ENCODE results near the gene GDI2.
A peak's percentile ranks its signal among the peaks of the same experiment; 100 is the strongest.
"Not testable (repeated sequence)": the region's sequence is repeated elsewhere in the genome, so short reads cannot be mapped to it uniquely, and the experiment has no call there.

Gene GDI2

DNA sequence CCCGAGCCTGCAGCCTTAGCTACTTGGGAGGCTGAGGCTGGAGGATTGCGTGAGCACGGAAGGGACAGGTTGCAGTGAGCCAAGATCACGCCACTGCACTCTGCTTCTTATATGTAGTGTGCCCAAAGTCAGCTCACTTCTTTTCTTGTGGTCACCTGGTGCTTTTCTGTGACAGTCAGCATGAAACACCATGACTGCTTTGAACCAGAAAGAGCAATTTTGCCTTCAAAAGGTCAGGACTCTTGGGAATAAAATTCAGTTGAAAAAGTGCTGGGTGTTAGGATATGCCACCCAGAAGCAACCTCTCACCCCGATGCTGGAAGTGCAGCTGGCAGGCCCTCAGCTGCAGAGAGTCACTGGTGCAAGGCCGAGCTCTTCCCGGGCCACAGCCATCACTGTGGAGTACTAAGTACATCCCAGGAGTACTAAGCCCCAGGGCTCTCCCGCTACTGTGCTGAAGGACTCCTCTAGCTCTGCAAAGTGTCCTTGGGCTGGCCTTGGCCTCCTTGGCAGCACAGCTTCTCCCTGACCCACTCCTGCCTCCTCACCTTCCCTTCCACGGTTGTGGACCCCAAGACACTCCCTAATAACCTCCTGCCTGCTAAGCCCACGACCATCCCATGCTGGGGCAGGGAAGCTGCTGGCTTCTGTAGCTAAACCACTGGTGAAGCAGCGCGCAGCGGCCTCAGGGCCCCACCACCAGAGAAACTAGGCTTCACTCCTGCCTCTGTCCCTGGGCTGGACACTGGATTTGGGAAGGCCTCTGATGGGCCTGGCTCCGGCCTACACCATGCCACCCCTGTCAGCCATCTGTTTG lies 17.6 kb upstream of the GDI2 start:
- no peak overlapping the region for H3K4me3 ChIP-seq (ENCODE audit: low read depth, low read length)
- DNase-seq (ENCODE audit: low read depth): no peak

DNA sequence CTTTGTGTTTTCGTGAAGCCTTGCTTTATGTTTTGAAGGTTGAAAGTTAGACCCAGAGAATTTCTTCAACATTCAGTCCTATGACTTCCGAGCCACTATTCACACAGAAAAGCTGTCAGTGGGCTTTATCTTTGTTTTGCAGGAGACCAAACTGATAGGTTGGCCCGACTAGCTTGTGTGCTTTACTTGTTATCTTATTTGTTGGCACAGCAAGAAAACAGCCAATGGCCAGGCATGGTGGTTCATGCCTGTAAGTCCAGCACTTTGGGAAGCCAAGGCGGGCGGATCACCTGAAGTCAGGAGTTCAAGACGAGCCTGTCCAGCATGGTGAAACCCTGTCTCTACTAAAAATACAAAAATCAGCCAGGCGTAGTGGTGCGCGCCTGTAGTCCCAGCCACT lies 16.0 kb upstream of the GDI2 start:
- DNase-seq (ENCODE audit: low read depth): no peak
- no peak overlapping the region for H3K4me3 ChIP-seq (ENCODE audit: low read depth, low read length)

DNA sequence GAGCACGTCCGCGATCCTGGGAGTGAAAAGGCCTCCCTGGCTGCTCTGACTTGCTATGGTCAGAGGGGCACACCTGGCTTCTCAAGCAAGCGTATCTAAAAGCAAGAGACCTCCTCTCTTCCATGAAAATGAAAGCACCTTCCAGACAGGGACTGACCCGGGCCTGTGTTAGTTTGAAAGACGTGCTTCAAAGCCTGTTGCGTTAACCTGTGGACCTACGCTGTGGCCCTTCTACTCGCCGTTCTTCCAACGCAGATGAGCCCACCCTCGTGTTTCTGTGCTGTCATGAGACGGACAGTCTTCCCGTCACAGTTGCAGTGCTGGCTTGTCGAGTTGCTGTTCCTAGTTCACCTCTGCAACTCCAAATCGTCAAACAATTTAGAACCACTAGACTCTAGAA lies 15.5 kb upstream of the GDI2 start:
- DNase-seq (ENCODE audit: low read depth): no peak

DNA sequence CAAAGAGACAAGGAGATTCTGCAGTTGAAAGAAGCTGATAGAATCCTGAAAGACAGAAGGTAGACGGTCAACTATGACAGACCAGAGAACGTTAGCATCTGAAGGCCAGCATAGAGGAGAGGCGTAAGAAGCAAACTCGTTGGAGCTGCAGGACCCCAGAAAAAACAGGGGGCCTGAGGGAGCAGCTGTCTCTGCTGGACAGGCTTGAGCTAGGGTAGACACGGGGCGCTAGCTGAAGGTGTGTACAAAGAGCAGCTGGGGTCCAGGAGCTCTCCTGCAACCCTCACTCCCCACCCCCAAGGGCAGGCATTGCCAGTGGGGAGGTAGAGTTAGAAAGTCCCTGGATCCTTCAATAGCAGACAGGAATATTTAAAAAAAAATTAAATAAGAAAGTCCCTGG lies 14.6 kb upstream of the GDI2 start:
- DNase-seq (ENCODE audit: low read depth): no peak
- H3K4me3 ChIP-seq (ENCODE audit: low read depth, low read length): no peak overlapping the region

More for the DNA sequence above, 15.5 kb upstream of the GDI2 start:
- no peak overlapping the region for H3K4me3 ChIP-seq (ENCODE audit: low read depth, low read length)

DNA sequence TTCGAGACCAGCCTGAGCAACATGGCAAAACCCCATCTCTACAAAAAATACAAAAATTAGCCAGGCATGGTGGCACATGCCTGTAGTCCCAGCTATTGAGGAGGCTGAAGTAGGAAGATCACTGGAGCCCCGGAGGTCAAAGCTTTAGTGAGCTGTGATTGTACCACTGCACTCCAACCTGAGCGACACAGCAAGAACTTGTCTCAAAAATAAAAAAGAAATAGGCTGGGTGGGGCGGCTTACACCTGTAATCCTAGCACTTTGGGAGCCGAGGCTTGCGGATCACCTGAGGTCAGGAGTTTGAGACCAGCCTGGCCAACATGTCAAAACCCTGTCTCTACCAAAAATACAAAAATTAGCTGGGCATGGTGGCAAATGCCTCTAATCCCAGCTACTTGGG lies 13.3 kb upstream of the GDI2 start:
- not testable (repeated sequence) for H3K4me3 ChIP-seq (ENCODE audit: low read depth, low read length); DNase-seq (ENCODE audit: low read depth)

DNA sequence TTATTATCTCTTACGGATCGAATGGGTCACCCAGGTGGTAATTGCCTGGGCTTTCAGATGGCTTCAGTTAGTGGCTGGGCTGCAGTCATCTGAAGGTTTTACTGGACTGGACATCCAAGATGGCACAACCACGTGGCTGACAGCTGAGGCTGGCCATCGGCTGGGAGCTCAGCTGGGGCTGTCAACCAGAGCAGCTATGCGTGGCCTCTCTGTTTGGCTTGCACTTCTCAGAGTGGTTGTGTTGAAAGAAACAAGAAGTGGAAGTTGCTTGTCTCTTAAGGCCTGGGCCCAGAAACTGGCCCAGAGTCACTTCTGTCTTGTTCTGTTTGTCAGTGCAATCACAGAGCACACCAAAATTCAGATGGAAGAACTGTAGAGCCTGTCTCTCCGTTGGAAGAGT lies 5.7 kb upstream of the GDI2 start:
- no peak for DNase-seq (ENCODE audit: low read depth)
- no peak overlapping the region for H3K4me3 ChIP-seq (ENCODE audit: low read depth, low read length)

DNA sequence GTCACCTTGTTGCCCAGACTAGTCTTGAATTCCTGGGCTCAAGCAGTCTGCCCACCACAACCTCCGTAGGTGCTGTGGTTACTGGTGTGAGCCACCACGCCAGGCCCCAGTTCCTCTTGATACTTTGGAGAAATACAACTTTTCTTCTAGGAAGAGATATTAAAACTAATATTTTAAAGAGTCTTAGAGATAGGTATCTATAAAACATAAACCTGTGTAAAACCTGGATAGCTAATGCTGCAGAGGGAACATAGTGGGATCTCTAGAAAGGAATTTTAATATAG lies 4.8 kb upstream of the GDI2 start:
- DNase-seq (ENCODE audit: low read depth): no peak
- no peak overlapping the region for H3K4me3 ChIP-seq (ENCODE audit: low read depth, low read length)

DNA sequence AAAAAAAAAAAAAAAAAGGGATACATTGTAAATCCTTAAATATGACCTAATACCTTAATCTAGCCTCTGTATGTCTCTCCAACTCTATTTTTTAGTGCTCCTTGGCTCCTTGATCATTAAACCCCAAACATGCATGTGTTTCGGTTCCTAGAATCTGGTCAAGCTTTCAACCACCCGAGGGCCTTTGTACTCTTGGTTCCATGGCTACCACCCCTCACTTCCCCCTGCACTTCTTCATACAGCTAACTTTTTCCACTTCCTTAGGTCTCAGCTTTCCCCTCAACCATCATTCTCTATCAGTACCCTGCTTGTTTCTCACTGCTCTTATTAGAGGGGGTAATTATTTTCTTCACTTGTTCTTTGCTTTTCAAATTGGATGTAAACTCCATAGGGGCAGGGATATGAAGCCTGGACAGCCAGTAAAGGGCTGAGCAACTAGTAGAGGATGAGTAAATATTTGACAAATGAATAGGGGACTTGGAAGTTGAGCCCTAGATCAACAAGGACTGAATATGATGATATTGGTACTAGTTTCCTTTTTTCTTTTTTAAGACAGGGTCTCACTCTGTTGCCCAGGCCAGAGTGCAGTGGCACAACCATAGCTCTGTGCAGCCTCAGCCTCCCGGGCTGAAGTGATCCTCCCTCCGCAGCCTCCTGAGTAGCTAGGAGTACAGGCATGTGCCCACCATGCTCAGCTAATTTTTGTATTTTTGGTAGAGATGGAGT lies 4.3 kb upstream of the GDI2 start:
- no peak for DNase-seq (ENCODE audit: low read depth)
- H3K4me3 ChIP-seq (ENCODE audit: low read depth, low read length): no peak overlapping the region

DNA sequence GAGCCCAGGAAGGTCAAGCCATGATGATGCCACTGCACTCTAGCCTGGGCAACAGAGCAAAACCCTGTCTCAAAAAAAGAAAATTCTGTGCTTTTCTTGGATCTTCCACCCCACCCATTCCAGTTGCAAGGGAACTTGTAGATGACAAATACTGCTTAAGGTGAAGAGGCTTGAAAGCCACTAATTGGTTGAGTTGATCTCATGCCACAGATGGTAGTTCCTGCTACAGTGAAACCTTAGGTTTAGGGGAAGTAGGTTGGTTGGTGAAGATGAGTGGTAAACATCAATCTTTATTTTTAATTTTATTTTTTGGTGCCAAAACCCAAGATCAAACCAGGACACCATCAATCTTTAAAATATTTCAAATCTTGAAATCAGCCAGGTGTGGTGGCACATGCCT lies 2.9 kb upstream of the GDI2 start:
- DNase-seq (ENCODE audit: low read depth): no peak
- no peak overlapping the region for H3K4me3 ChIP-seq (ENCODE audit: low read depth, low read length)

DNA sequence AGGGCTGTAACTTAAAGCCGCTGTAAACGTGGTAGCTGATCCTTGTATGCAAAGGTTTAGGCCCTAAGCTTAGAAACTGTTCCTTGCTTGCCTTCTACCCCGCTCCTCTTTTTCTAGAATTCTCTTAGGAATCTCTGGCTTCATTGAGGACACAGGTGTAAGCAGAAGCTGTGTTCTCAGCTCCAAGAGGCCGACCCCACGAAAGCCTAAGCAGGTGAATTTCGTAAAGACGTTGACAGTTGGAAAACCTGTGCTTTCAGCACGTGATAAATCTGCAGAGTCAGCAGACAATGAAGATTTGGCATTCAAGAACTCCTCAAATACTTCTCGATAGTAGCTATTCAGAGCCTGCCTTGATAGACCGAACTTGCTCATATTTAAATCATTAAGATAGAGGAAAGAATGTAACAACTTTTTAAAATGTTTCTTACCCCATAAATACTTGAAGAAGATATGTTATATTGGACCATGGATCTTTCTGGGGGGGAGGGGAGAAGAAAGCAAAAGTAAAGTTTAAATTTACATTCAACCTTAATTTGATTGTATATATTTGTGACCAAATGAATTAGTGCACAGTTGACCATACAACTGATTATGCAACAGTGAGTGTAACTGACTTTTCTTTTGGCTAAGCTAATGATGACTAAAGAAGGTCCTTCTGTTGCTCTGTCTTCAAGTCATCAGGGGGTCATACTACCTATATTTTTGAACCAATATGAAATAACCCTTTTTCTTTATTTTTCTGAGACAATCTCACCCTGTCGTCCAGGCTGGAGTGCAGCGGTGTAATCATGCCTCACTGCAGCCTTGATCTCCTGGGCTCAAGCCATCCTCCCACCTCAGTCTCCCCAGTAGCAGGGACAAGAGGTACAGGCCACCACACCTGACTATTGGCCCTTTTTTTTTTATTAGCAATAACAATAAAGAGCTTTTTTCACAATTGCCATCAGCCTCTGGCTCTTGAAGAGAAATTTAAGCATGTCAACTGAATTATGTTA lies 1.2 kb upstream of the GDI2 start:
- peak overlapping the region; percentile 91 for H3K4me3 ChIP-seq (ENCODE audit: low read depth, low read length)
- DNase-seq (ENCODE audit: low read depth): no peak

DNA sequence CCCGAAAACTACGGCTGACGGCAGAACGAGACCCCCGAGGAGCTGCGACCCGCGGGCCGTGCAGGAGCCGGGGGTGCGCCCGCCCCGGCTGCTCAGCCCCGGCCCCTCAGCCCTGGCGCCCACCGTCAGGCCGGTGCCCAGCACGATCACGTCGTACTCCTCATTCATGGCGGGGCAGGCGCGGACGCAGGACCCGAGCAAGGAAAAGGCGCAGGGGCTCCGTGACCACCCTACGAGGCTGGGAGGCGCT lies 218 bp downstream of the GDI2 start:
- DNase-seq (ENCODE audit: low read depth): no peak
- peak overlapping the region; percentile 91 for H3K4me3 ChIP-seq (ENCODE audit: low read depth, low read length)

DNA sequence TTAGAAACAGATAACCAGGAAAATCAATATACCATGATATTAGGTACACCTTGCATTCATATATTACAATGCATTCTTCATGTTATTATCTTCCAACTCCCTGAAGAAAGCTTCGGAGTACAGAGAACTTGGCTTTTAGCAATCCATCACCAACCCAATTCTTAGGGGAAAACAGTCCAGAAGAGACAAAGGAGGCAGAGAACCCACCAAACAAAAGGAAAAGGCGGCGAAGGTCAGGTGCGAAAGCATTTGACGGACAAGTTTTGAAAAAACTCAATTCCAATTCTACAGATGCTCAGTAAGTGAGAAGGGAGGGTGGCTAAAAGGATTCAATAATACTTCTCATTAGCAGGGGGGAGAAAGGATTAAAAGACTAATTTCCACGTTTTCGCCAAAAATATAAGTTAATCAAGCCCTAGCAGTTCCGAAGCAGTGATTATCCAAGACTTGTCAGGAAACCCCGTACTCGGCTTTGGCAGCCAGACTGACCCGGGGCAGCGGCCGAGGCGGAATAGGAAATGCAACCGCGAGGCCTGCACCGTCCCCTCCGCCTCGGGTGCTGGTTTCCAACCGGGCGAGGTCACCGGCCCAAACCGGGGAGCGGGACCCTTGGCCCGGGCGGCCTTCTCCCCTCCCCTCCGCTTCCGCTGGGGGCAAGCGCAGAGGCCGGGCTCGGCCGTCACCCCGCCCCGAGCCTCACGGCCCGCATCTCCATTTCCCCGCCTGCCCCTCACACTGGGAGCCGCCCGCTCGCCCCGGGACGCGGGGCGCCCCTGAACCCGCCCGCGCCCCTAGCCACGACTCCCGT lies 747 bp downstream of the GDI2 start:
- no peak for DNase-seq (ENCODE audit: low read depth)
- H3K4me3 ChIP-seq (ENCODE audit: low read depth, low read length): peak overlapping the region; percentile 91

DNA sequence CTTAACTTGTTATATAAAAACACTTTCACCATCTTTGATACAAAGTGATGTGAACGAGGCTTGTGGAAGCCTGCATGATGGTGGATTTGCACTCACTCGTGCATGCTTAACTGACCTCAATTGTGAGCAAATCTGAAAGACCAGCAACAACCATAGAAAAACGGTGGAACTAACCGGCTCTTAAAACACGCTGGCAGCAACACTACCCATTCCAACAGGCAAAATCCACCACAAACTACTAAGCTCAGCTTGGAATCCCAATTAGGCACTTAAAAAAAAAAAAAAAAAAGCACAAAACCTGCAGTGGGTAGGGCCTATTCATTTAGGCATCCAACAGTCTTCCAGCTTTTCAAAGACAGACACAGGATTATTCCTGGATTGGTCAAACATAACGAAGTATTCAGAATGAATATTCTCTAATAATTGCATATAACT lies 1.8 kb downstream of the GDI2 start:
- no peak for DNase-seq (ENCODE audit: low read depth)
- peak overlapping the region; percentile 91 for H3K4me3 ChIP-seq (ENCODE audit: low read depth, low read length)

DNA sequence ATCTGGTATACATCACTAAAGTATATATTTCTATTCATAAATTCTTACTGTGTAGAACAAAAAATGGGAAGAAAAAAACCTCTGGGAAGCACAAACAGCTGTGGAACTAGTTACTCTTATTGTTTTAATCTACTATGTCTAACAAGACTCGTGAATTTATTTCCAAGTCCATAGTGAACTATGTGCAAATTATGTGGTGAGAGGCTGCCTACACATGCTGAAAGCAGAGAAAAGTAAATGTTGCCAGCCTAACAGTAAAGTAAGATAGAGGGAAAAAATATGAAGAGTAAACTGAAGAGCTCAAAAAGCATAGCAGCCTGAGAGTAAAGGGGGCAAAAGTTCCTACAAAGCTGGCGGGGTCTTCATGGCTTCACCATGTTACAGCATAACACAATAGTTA lies 3.0 kb downstream of the GDI2 start:
- no peak for DNase-seq (ENCODE audit: low read depth)
- peak overlapping the region; percentile 9 for H3K4me3 ChIP-seq (ENCODE audit: low read depth, low read length)

DNA sequence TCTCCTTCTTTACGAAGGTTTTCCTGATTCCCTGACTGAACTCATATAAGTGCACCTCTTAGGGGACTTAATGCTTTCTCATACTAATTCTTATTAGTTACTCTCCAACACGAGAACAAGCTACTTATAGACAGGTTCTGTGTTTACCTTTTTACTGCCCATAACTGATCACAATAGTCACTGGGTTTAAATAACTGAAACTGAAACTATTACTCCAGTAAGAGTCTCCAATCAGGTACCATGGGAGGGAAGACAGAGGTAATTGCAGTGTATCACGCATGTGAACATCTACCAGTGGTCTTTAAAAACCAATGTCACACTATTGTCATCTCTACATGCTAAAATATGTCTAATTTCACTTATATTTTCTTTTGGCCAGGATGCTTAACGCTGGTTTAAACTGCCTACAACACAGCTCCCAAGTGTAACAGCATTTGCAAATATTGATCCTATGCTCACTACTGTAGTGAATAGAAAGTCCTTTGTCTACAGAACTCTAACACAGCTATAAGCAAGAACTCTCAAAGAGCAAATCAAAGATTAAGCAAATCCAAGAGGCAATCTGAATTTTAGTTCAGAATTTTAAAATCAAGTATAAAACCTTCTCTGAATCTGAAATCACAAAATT lies 3.6 kb downstream of the GDI2 start:
- H3K4me3 ChIP-seq (ENCODE audit: low read depth, low read length): no peak overlapping the region
- DNase-seq (ENCODE audit: low read depth): no peak

DNA sequence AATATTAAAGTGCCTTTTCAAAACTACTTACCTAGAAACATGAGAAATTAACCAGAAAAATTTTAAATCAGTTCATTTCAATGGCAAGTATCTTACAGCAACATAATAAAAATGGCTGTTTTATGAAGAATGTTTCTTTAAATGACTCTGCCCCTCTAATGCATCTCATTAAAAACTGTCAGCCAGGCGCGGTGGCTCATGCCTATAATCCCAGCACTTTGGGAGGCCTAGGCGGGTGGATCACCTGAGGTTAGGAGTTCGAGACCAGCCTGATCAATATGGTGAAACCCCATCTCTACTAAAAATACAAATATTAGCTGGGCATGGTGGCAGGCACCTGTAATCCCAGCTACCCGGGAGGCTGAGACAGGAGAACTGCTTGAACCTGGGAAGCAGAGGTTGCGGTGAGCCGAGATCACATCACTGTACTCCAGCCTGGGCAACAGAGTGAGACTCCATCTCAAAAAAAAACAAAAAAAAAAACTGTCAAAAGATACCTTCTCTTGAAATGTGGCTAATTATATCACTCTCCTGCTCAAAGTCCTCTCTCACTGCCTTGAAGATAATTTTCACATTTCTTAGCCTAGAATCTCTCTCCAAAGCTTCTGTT lies 4.3 kb downstream of the GDI2 start:
- not testable (repeated sequence) for DNase-seq (ENCODE audit: low read depth); H3K4me3 ChIP-seq (ENCODE audit: low read depth, low read length)

DNA sequence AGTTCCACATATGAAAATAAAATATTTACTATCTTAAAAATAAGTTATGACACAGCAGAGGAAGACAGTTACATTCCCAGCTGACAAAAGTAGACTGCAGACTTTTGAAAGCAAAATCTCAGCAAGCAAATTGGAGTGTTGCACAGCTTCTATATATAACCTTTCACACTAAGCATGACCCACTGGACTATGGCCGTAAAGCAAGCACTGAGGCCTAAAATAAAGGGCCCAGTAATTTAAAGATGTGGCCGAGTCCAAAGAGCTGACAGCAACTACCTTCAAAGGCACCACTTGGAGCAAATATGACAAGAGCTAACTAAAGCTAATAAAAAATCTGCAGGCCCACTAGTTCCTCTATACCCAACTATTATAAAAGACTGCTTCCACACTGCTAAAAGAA lies 6.5 kb downstream of the GDI2 start:
- no peak for DNase-seq (ENCODE audit: low read depth)
- no peak overlapping the region for H3K4me3 ChIP-seq (ENCODE audit: low read depth, low read length)

DNA sequence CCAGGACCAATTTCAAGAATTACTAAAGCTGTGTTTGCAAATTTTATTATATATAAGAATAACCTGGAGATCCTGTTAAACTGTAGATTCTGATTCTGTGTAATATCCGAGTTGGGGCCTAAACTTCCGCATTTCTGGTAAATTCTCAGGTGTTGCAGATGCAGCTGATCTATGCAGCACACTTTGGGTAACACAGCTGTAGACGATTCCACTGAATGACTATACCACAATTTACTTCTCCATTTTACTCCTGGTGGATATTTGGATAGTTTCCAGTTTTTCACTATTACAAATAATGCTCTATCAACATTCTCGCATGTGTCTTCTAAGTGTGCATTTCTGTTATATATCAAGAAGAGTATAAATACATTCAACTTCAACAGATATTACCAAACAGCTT lies 7.5 kb downstream of the GDI2 start:
- no peak for DNase-seq (ENCODE audit: low read depth)
- H3K4me3 ChIP-seq (ENCODE audit: low read depth, low read length): no peak overlapping the region

DNA sequence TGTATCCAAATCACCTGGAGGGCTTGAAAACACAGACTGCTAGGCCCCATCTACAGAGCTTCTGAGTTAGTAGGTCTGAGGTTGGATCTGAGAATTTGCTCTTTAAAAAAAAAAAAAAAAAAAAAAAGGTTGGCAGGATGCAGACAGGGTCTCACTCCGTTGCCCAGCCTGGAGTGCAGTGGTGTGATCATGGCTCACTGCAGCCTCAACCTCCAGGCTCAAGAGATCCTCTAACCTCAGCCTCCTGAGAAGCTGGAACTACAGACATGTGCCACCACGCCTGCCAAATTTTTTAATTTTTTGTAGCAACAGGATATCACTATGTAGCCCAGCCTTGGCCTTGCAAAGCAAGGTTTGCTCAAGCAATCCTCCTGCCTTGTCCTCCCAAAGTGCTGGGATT lies 8.0 kb downstream of the GDI2 start:
- no peak for DNase-seq (ENCODE audit: low read depth)
- no peak overlapping the region for H3K4me3 ChIP-seq (ENCODE audit: low read depth, low read length)
